ENCODE results near the gene RAB3GAP1.

Gene RAB3GAP1

GRCh38 chr2:135093193-135093592, 41.1 kb downstream of the RAB3GAP1 start:
- no peak for ATAC-seq
- TF ChIP-seq ZC3H10 (CRISPR knock-in tag; IDR thresholded peaks at IDR 0.05): no peak
- TF ChIP-seq, protein P1, sequence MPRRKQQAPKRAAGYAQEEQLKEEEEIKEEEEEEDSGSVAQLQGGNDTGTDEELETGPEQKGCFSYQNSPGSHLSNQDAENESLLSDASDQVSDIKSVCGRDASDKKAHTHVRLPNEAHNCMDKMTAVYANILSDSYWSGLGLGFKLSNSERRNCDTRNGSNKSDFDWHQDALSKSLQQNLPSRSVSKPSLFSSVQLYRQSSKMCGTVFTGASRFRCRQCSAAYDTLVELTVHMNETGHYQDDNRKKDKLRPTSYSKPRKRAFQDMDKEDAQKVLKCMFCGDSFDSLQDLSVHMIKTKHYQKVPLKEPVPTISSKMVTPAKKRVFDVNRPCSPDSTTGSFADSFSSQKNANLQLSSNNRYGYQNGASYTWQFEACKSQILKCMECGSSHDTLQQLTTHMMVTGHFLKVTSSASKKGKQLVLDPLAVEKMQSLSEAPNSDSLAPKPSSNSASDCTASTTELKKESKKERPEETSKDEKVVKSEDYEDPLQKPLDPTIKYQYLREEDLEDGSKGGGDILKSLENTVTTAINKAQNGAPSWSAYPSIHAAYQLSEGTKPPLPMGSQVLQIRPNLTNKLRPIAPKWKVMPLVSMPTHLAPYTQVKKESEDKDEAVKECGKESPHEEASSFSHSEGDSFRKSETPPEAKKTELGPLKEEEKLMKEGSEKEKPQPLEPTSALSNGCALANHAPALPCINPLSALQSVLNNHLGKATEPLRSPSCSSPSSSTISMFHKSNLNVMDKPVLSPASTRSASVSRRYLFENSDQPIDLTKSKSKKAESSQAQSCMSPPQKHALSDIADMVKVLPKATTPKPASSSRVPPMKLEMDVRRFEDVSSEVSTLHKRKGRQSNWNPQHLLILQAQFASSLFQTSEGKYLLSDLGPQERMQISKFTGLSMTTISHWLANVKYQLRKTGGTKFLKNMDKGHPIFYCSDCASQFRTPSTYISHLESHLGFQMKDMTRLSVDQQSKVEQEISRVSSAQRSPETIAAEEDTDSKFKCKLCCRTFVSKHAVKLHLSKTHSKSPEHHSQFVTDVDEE (CRISPR knock-in tag; IDR thresholded peaks at IDR 0.05): no peak
- TF ChIP-seq GLIS3 (CRISPR knock-in tag; IDR thresholded peaks at IDR 0.05): no peak
- TF ChIP-seq ZFP3 (CRISPR knock-in tag; IDR thresholded peaks at IDR 0.05): no peak
- TF ChIP-seq POU6F1 (CRISPR knock-in tag; IDR thresholded peaks at IDR 0.05; ENCODE audit: borderline replicate concordance, low read depth): no peak

DNA sequence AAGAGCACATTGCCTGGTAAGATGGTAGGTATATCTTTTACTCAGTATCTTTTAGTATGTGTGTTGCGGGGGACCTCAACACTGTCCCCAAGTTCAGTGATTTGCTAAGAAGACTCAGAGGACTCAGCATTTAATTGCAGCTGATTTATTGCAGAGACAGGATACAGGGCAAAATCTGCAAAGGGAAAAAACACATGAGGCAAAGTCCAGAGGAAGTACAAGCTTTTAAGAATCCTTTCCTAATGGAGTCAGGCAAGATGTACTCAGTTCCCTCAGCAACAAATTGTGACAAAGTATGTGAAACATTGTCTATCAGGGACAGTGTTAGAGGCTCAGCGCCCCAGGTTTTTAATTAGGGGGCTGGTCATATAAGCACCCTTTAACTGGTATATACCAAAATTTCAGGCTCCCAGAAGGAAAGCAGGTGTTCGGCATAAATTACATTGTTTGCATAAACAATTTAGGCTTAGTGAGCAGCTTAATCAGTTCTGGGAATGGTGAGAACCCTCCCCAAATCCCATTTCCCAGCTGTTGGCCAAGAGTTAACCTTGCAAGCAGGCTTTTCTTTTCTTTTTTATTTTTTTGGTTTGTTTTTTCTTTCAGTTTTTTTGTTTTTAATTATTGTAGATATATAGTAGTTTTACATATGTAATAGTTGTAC, 41.7 kb downstream of the RAB3GAP1 start:
- TF ChIP-seq, protein P2, sequence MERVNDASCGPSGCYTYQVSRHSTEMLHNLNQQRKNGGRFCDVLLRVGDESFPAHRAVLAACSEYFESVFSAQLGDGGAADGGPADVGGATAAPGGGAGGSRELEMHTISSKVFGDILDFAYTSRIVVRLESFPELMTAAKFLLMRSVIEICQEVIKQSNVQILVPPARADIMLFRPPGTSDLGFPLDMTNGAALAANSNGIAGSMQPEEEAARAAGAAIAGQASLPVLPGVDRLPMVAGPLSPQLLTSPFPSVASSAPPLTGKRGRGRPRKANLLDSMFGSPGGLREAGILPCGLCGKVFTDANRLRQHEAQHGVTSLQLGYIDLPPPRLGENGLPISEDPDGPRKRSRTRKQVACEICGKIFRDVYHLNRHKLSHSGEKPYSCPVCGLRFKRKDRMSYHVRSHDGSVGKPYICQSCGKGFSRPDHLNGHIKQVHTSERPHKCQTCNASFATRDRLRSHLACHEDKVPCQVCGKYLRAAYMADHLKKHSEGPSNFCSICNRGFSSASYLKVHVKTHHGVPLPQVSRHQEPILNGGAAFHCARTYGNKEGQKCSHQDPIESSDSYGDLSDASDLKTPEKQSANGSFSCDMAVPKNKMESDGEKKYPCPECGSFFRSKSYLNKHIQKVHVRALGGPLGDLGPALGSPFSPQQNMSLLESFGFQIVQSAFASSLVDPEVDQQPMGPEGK (CRISPR knock-in tag; IDR thresholded peaks at IDR 0.05; ENCODE audit: borderline replicate concordance): no peak
- TF ChIP-seq, protein P1 (CRISPR knock-in tag; IDR thresholded peaks at IDR 0.05): no peak
- TF ChIP-seq ZNF70 (CRISPR knock-in tag; IDR thresholded peaks at IDR 0.05): no peak
- TF ChIP-seq, protein P3, sequence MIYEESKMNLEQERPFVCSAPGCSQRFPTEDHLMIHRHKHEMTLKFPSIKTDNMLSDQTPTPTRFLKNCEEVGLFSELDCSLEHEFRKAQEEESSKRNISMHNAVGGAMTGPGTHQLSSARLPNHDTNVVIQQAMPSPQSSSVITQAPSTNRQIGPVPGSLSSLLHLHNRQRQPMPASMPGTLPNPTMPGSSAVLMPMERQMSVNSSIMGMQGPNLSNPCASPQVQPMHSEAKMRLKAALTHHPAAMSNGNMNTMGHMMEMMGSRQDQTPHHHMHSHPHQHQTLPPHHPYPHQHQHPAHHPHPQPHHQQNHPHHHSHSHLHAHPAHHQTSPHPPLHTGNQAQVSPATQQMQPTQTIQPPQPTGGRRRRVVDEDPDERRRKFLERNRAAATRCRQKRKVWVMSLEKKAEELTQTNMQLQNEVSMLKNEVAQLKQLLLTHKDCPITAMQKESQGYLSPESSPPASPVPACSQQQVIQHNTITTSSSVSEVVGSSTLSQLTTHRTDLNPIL (CRISPR knock-in tag; IDR thresholded peaks at IDR 0.05; ENCODE audit: low read depth): no peak
- no peak for TF ChIP-seq TCF4 (CRISPR knock-in tag; IDR thresholded peaks at IDR 0.05; ENCODE audit: borderline replicate concordance)
- TF ChIP-seq, protein P4, sequence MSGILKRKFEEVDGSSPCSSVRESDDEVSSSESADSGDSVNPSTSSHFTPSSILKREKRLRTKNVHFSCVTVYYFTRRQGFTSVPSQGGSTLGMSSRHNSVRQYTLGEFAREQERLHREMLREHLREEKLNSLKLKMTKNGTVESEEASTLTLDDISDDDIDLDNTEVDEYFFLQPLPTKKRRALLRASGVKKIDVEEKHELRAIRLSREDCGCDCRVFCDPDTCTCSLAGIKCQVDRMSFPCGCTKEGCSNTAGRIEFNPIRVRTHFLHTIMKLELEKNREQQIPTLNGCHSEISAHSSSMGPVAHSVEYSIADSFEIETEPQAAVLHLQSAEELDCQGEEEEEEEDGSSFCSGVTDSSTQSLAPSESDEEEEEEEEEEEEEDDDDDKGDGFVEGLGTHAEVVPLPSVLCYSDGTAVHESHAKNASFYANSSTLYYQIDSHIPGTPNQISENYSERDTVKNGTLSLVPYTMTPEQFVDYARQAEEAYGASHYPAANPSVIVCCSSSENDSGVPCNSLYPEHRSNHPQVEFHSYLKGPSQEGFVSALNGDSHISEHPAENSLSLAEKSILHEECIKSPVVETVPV (CRISPR knock-in tag; IDR thresholded peaks at IDR 0.05): no peak
- TF ChIP-seq BACH2 (CRISPR knock-in tag; IDR thresholded peaks at IDR 0.05; ENCODE audit: borderline replicate concordance): no peak
- TF ChIP-seq ZC3H10 (CRISPR knock-in tag; IDR thresholded peaks at IDR 0.05): no peak
- no peak for TF ChIP-seq SNAI2 (CRISPR knock-in tag; IDR thresholded peaks at IDR 0.05)
- TF ChIP-seq OSR1 (CRISPR knock-in tag; IDR thresholded peaks at IDR 0.05): no peak
- no peak for TF ChIP-seq GLIS3 (CRISPR knock-in tag; IDR thresholded peaks at IDR 0.05)
- ATAC-seq: no peak

GRCh38 chr2:135094508-135094907, 42.4 kb downstream of the RAB3GAP1 start:
- ATAC-seq: no peak
- TF ChIP-seq, protein P2 (CRISPR knock-in tag; IDR thresholded peaks at IDR 0.05; ENCODE audit: borderline replicate concordance): no peak
- TF ChIP-seq ZNF70 (CRISPR knock-in tag; IDR thresholded peaks at IDR 0.05) (no peak), RARB (CRISPR knock-in tag; IDR thresholded peaks at IDR 0.05) (no peak), ZC3H10 (CRISPR knock-in tag; IDR thresholded peaks at IDR 0.05) (no peak), GLIS3 (CRISPR knock-in tag; IDR thresholded peaks at IDR 0.05) (no peak), TCF4 (CRISPR knock-in tag; IDR thresholded peaks at IDR 0.05; ENCODE audit: borderline replicate concordance) (no peak)
- TF ChIP-seq, protein P4 (CRISPR knock-in tag; IDR thresholded peaks at IDR 0.05): no peak
